HG02763 (cell line): Measurements from ENCODE around the gene MAP4K4.
A peak's percentile ranks its signal among the peaks of the same experiment; 100 is the strongest.
"Not testable (repeated sequence)": the region's sequence is repeated elsewhere in the genome, so short reads cannot be mapped to it uniquely, and the experiment has no call there.

Experiments
- ATAC-seq: cut with Tn5 transposase; IDR thresholded peaks from one replicate; pipeline ENCODE4 v1.9.1; 2021; ENCODE audit warnings: mild to moderate bottlenecking, moderate library complexity; ENCODE audit not compliant: unreplicated experiment

The MAP4K4 gene

DNA sequence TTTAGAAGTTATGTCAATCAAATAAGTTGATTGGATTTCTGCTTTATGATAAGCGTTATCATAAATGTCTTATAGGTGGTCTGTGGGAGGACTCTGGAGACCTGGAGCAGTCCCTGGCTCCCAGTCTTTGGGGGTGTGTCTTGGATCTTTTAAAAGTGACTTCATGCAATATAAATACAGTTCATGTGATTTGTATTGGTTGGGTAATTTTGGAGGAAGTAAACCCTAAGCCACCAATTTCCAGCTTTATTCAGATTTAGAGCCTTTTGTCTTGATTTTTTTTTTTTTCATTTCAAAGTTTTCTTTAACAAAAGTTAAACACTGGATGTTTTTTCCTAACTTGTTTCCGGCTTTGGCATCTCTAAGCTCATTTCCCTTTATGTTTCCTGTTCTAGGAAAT, 68.8 kb downstream of the MAP4K4 start:
- ATAC-seq: no peak

DNA sequence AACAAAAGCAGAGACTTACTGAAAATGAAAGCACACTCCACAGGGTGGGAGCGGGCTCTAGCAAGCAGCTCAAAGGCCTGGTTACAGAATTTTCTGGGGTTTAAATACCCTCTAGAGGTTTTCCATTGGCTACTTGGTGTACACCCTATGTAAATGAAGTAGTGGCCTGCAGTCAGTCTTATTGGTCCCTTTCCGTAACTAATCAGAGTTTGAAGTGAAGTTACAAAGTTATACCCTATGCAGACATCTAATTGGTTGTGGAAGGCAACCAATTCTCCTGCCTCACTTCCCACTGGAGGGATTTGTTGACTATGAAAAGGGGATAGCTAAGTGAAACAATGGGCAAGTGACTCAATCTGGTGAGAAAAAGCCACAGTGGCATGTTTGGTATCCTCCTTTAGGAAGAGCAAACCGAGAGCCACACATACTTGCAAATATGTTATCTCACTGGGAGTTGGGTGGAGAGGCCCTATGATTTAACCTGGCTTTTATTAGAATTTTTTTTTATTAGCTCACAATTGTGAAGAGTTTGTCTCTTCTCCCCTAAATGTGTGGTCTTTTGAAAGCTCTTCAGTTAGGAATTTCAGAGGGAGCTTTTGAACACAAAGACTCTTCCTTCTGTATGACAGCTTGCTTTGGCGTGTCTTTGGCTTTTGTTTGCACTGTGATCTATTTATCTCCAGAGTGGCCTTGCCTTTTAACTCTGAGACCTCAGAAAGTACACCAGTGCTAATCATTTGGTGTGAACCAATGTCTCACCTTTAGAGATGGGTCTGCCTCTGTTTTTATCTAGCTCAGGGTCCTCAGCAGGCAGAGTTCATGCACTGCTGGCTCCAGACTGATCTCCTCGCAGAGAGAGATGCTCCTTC, 69.6 kb downstream of the MAP4K4 start:
- no peak for ATAC-seq

DNA sequence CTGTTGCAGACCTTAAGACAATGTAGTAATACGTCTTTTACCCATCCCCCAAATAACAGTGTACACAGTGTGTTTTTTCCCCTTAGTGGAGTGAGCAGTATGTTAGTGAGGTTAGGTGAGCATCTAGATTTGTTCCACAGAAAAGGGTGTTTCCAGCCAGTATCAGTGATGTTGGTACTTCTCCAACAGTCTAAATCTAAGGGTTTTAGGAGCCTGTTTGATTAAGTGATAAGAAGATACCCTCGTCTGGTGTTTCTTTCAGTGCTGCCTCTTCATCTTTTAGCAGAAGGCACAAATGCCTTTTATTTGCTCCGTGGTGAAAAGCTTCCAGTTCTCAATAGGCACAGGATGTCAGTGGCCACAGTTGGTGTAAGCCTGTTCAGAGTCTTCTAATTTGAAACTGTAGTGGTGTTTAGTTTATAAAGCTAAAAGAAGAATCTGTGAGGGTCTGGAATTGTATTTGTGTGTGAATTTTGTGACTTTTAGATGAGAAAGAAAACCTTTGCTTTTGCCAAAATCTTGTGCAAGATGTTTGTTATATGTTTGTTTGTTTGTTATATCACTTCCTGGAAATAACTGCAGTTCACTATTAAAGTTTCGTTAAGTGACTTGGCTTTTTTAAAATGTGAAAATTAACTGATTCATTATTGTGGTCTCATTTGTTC, 71.2 kb downstream of the MAP4K4 start:
- ATAC-seq: no peak

DNA sequence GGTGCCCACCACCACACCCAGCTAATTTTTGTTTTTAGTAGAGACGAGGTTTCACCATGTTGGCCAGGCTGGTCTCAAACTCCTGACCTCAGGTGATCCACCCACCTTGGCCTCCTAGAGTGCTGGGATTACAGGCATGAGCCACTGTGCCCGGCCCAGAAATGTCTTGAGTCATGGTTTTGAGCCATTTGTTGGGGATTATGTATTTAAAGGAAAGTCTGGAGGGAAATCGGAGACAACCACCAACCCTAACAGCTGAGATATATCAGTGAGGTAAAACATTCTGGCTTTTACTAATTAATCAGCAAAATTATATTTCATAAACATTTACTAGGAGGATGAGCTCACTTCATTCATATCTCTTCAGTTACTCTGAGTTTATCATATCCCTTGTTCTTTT, 72.2 kb downstream of the MAP4K4 start:
- not testable (repeated sequence) for ATAC-seq

DNA sequence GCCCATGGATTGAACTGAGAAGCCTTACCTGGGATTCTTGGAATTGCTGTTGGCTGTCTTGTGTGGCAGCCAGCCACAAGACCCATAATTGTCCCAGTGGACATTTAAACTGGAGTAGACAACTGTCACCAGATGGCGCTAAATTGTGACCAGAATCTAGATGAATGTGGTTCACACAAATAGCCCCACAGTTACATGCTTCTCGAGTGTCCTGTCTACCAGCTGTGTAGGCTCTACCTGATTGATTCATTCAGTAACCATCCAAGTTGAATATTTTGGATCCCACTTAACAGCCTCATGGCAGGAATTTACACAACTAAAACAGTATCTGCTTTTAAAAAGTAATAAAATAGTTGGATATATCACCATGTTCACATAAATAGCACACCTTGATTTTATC, 73.2 kb downstream of the MAP4K4 start:
- peak; percentile 44 for ATAC-seq

DNA sequence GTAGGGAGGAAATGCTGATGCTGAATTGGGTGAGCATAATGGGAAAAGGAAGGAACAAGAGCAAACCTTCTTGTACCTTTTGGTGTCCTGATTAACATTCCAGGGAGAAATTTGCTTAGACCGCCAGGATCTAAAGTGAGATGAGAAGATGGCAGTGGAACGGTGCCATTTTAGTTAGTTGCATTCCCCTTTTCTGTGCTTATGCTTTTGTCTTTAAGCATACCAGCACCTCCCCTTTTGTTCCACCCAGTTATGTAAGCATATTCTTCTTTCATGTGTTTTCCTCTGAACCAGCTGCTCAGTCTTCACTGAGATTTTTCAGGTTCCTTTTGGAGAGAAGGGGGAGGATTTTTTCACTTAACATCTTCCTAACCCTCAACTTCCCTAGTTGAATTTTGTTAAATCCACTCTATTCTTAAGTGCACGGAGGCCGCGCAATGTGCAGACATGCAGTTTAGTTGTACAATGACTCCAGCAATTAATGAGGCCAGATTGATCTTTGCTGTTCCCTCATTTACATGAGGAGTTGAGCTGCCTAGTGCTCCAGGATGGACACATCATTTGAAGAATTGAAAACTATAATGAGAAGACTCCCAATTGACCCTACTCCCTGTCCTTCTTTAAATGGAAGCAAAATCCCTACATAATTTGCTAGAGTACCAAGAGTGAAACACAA, 73.9 kb downstream of the MAP4K4 start:
- ATAC-seq: no peak

DNA sequence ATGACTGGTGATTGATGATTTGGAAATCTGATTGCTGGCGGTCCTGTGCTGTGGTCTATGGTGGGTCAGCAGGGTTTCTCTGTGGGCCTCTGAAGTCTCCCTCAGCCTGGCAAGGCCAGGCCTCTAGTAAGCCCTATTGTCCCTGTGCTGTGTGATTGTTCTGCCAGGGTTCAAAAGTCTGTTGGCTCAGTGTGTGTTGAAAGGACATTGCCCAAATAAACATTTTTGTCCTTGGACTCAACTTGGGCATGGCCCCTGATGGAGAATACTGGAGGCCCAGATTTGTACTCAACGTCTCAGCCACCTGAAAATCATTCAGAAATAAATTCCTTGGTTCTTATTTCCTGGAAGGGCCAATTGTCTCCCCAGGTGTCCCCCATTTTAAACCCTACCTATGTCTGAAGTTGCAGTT, 74.4 kb downstream of the MAP4K4 start:
- ATAC-seq: no peak

DNA sequence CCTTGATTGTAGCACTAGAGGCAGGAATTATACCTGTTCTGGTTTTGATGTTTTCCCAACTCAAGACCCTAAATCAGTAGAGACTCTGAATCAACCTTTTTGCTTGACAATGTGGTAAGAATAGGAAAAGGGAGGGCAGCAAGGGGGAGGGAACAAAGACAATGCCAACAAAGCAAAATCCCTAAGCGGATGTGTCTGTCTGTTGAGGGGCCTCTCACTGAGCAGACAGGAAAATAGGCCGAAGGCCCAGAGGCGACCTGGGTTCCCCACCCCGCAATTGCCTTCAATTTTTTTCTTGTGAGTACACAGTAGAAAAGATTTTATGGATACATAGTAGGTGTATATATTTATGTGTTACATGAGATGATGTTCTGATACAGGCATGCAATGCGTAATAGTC, 75.6 kb downstream of the MAP4K4 start:
- ATAC-seq: no peak

DNA sequence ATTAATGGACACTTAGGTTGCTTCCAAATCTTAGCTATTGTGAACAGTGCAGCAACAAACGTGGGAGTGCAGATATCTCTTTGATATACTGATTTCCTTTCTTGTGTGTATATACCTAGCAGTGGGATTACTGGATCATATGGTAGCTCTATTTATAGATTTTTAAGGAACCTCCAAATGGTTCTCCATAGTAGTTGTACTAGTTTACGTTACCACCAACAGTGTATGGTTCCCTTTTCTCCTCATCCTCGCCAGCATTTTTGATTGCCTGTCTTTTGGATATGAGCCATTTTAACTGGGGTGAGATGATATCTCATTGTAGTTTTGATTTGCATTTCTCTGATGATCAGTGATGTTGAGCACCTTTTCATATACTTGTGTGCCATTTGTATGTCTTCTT, 76.5 kb downstream of the MAP4K4 start:
- ATAC-seq: not testable (repeated sequence)

DNA sequence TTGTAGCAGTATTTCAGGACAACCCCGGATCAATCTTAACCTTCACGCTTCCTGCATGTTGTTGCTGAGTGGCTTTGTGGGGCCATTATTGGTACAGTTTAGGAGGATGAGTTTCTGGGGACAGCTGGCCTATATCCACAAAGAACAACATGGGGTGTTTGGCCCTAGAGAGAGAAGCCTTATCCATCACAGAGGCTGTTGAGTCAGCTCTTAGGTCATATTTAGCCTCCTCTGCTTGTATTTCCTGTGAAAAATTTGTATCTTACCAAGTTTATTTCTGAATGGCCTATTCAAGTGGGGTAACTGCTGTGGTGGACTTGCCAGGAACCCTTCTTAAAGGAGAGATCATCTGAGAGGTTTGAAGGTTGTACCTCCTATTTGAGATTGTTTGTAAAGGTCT, 77.6 kb downstream of the MAP4K4 start:
- ATAC-seq: no peak

DNA sequence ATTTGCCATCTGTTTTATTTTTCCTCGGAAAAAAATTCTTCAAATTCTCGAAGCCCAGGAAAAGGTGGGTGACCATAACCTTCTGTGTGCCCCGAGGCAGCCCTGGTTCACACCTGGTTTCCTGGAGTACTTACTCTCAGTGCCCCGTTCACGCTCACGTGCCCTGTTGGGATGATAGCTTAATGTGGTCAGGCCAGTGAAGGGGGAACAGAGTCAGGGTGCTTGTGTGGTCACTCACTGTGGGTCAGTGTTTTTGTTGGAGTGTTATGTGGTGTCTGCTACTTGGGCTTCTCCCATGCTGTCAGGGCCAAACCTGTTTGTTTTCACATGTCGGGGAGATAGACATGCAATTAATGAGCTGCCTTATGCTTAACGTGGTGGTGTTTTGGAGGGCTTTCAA, 78.1 kb downstream of the MAP4K4 start:
- ATAC-seq: no peak

DNA sequence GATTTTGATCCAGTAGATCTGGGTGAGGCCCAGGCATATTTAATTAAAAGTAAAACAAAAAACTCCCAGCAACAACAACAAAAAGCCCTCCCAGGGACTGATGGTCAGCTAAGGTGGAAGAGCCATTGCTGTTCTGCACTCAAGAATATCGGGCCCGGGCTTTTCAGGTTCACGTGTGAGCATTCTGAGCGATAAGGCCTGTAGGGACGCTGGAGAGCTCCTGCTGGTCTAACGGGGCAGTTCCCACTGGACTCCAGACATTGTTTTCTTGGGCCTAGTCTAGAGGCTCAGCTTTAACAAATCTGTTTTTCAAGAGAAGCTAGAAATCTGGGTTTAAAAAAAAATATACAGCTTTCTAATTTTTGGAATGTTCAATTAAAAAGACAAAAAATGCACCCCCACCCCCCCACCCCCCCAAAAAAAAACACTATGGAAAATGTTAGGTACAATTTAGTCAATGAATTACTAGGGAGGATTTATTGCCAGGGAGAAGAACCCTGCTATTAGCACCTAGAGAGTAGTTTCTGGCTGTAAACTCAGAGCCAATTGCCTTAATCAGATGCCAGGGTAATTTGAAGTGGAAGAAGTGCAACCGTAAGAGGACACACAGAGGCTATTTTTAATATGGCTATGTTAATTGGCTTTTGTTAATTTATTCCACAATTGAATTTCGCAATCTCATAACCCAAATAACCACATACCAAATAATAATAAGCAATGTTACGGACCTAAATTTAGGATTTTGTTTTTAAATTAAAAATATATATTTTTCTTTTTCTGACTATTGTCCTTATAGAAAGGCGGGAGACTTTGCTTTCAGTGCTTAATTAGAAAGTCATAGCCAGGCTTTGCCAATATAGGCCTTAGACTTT, 78.9 kb downstream of the MAP4K4 start:
- no peak for ATAC-seq

DNA sequence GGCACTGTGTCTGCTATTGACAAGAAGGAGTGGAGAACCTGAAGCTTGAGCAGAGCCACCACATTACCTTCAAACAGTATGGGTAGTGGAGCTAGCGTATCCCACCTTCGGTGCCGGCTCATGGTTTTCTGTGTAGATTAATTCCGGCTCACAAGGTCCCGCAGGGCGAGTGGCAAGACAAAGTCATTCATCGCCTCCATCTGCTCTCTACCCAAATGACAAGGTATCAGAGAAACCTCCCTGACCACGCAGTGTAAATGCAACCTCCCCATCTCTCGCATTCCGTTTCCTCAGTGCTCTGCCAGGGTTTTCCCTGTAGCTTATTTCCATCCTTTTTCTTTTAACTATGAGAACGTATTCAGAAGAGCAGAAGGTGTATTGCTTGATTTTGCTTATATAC, 79.8 kb downstream of the MAP4K4 start:
- no peak for ATAC-seq

DNA sequence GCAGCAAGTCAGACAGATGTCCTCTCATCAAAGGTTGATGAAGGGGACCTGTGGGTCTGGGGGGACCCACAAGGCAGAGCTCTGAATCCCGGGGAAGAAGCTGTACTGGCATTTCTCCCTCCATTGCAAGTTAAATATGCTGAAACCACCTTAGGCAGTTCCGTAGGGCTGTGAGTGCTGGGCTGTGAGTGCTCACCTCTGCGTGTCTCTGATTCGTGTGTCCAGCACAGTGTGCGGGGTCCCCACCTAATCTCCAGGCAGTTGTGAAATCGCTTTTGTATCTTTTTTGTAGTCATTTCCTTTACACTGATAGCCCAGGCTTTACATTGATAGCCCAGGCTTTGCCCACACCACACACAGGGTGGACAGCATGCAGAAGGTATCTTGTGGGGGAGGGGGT, 80.6 kb downstream of the MAP4K4 start:
- ATAC-seq: no peak

DNA sequence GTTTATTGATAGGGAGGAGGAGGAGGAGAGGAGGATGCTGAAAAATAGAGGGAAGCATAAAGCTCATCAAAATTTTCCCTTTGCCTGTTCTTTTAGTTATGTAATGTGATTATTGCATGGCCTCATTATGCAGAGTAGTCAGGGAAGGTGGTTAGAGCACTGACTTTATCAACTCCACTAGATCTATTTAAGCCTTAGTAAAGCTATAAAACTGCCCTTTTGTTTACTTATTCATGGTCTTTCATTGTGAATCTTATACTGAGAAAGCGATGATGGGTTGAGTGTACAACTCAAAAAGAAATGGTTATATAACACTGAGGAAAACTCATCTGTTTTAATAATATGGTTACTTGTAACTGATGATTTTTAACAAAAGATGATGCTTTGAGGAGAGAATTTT, 81.7 kb downstream of the MAP4K4 start:
- no peak for ATAC-seq

DNA sequence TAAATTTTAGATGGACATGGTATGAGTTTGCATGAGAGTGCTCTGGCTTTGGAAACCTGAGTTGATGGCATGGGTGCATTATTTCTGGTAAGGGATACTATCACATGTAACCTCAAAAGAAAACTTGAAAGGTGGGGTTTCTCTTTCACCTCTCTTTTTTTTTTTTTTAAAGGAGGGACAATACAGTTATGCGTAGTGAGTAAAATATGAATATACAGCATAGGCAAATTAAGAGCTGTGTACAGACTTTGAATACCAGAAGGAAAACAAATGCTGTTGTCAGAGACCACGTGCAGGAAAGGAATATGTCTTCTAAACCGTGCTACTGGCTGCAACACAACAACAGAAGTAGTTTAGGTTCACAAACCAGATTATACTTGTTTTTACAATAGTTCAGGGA, 82.1 kb downstream of the MAP4K4 start:
- no peak for ATAC-seq

DNA sequence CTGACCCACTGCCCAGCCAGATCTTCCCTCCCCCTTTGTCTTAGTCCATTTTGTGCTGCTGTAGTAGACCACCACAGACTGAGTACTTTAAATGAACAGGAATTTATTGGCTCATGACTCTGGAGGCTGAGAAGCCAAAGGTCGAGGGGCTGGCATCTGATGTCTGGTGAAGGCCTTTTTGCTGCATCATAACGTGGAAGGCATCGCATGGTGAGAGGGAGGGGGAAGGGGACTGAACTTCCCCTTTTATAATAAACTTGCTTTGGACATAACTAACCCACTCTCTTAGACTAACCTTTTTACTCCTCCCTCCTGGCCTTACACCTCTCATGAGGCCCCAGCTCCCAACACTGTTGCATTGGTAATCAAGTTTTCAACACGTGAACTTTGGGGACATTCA, 83.8 kb downstream of the MAP4K4 start:
- ATAC-seq: no peak

DNA sequence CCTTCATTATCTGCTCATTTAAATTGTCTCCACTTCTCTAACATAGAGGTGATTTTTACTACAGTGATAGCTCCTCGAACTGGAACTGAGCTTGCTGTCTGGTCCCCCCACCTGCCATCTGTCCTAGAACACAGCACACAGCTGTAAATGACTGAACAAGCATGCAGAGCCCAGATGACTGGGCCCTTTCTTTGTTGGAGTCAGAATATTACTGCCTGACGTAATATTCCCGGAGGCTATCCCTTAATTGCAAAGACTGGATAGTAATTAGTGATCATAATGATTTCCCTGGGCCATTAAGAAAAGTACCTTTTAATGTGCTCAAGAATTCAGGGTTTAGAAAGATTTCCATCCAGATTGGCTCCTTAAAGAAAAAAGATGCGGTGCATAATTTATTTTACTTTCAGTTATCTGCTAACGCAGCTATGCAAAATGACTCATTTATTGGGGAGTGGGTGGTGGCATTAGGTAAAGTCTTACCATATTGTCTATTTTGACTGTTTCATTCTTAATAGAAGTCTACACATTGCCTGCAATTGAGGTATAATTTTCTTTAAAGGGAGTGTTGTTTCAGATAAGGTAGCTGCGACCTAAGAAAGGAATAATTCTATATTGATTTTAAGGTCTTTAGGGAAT, 84.4 kb downstream of the MAP4K4 start:
- ATAC-seq: no peak

DNA sequence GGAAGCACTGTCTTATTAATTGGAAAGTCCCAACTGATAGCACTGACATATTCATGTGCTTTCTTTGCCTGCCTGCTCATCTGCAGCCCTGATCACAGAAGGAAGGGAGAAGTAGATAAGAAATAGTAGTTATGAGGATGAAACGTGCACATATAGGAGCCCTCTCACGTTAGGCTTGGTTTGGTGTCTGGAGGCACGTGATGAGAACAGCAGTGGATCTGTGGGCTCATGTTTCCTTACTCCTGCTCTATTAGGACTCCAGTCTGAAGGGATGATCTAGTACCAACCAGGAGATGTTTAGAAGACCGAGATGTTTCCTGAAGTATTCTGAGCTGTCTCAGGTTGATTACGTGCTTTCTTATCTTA, 84.9 kb downstream of the MAP4K4 start:
- ATAC-seq: no peak

DNA sequence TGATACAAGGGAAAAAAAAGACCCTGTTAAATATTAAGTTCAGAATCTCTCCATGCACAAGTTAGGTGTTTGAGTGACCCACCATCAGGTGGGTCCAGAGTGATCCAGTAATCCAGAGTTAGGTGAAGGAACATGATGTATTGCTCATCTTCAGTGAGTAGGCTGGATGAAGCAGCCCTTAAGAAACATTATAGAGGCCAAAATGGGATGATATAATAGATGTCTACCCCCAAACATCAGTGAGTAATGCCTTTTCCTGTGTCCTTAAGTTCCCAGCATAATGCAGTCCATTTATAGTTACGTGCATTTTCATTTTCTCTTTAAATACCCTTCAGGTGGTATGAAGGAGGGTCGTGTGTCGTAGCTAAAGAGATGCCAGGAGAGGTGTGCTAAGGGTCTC, 89.6 kb downstream of the MAP4K4 start:
- ATAC-seq: no peak

DNA sequence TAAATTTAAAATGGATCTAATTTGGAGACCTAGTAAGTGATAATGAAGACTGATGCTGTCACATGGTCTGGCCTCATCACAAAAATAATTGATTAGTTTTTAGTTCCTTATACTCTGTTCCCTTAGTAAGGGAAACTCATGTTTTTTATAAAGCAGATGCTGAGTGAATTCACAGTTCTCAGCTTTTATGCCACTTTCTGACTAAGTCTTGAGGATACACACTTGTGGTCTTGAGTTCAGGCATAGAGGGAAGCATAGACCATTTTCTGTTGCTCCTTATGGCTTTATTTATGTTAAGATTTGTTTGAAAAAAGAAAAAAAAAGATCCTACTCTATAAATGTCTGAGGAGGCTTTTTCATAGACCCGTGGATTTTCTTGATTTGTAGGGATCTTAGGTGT, 91.1 kb downstream of the MAP4K4 start:
- no peak for ATAC-seq
